GM19099 (cell line): Measurements from ENCODE around the gene SNCA.

Experiments
- POLR2A ChIP-seq: IDR thresholded peaks from 3 replicates; pipeline ENCODE4 v1.6.1; 2011; ENCODE audit warnings: low read depth; ENCODE audit not compliant: insufficient read length; ENCODE audit errors: extremely low read depth

The SNCA gene

DNA sequence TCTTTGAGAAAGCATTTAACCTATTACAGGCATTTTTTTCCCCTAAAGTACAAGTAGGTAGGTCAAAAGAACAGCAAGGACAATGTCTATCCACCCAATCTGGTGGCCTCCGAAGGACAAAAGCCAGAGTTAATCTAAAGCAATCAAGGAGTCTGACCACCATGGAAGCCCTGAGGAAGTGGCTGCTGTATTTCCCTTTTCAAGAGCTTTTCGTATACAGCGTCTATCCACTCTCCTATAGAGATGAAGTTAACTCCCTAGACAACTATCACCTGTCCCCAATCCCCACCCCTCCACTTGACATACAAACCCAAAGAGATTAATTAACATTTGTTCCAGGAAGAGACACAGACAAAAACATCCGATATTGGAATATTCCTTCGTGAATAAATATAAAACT is 85.5 kb downstream of the SNCA start:
- TF ChIP-seq POLR2A, result no peak

DNA sequence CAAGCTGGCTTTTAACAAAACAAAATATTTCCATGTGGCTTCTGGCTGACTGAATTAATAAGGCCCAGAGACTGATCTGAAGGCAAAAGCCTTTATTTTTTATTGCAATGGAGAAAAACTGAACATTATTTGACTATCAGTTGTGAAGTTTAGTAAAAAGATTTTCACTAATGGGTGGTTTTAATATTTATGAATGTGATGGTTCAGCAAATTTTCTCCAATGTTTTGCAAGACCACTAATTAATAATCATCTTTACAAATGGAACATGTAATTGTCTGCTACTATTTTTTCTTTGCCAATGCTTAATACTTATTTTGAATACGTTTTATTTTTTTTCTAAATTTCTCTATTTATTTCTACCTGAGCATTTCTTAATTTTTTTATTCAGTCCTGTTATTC is 90.6 kb downstream of the SNCA start:
- TF ChIP-seq POLR2A, result no peak

DNA sequence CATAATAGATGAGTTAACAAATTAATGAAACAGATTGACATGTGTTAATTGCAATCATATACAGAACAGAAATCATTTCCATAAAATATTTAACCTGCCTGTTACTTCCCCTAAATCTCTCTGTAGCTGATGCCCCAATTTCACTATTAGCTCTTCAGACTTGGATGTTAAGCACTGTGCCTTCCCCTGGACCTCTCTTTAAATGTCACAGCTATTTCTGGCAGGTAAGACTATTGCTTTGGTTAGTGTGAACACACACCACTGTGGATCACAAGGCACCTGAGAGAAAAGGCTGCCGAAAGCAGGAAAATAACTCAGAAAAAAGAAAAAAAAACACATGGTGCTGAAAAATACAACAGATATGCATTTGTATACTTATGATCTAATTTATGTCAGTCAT is 91.3 kb downstream of the SNCA start:
- no peak for TF ChIP-seq POLR2A

DNA sequence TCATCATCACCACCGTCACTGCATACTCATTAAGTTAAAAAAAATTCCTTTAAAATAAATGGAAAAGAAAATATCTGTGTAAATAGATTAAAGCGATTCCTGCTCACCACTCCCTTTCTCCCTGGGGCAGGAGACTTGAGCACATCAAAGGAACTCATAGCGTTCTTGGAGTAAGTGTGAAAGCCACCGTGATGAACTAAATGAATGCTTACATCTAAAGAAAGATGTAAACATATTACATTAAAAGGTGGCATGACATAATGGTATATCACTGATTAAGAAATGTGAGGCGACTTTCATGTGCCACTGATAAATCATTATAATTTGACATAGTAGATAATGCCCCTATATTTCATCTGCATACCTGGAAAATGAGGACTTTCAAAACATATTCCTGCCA is 92.0 kb downstream of the SNCA start:
- no peak for TF ChIP-seq POLR2A

DNA sequence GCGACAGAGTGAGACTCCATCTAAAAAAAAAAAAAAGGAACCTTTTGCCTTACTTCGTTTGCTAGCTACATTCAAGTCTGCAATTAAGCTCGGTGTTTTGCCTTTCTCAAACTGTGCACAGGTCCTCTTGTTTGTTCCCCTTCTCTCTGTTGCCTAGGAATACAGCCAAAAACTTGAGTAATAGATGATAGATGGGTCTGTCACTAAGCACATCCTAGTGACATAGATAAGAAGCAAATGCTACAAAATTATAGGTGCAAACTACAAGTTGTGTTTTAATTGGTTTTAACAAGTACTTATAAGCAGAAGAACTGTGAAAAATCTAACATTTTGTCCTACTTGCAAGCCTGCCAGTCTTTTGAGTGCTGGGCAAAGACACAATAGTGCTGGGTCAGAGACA is 95.2 kb downstream of the SNCA start:
- TF ChIP-seq POLR2A, result no peak

DNA sequence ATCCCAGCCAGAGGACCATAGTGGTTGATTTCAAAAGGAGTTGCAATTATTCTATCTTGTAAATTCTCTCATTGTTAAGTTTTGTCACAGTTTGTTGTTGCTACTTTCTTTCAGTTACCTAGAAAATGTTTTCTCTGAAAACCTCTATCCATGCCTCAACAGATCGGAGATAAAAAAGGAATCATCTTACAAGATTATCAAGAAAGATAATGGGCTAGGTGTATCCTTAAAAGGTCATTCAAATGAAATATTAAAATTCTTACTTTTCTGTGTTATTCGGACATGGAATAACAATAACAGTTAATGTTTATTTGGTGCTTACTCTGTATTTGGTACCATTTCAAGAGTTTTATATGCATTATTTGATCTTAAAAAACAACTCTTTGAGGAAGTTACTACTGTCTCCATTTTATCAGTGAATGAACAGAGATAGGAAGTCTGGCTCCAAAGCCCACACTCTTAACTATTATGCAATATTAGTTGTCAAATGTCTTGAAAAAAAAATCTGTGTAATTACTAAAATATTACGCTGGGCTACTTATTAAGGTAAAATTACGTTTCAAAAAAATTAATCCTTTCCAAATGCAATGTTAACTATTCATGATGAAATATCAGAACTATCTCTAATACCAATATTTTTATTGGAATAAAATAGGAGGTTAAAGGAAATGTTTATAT is 97.5 kb downstream of the SNCA start:
- TF ChIP-seq POLR2A, result no peak

DNA sequence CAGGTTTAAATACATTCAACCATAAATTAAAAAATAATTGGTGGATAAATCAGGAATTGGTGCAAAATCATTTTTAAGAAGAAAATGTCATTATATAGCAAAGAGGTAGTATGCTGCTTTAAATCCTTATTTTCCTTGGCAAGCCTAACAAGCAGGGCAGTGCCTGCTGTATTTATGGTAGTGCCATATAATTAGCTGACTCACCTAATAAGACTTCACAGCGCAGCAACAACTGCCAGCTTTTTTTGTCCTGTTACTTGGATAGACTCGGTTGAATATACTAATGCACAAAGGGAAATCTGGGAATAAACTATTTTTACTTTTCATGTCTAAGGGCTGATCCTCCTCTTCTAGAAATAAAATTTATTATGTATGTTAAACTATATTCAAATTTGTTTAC is 99.1 kb downstream of the SNCA start:
- TF ChIP-seq POLR2A, result no peak

DNA sequence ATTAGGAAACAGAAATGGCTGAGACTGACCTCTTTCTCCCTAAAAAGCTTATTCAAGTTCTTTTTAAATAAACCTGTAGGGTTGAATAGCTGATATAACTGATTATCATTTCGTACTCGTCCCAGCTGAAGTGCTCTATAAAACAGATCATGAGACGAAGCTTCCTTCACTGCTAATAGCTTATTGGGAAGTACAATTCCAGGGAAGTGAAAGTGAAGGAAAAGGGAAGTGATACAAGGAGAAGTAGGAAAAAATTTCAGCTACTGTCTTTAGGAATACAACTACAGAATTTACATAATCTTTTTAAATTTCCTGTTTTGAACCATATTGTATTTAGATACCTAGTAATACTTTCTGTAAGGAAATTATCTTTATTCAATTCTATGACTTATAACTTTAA is 103.0 kb downstream of the SNCA start:
- no peak for TF ChIP-seq POLR2A

DNA sequence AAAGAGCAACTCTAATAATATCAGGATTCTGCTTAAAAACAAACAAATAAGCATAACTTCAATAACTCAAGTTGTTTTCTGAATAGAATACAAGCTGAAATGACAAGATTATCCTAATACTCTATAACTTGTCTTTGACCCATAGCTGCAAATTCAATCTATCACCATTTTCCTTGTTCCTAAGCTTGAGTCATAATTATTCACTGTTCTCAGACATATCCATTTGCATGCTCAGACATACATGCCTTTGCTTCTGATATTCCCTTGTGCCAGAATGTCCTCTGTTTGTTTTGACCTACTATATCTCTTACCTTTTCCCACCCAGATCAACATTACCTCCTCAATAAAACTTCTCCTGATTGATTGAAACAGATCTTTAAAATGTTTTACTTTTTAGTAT is 109.7 kb downstream of the SNCA start:
- TF ChIP-seq POLR2A, result no peak

DNA sequence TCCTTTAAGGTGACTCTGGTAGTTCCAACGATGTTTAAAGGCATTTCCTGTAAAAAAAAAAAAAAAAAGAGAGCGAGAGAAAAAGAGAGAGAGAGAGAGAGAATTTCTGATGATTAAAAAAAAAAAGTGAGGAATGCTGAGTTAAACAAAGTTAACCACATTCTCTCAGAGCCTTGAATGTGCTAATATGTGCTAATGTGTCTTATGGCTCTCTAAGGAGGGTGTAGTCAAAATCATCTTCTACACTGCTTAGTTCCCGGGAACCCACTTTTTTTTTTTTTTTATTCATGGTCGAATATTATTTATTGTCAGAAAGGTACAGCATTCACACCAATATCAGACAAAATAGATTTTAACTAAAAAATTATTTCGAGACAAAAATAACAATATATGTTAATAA is 111.7 kb downstream of the SNCA start:
- no peak for TF ChIP-seq POLR2A

DNA sequence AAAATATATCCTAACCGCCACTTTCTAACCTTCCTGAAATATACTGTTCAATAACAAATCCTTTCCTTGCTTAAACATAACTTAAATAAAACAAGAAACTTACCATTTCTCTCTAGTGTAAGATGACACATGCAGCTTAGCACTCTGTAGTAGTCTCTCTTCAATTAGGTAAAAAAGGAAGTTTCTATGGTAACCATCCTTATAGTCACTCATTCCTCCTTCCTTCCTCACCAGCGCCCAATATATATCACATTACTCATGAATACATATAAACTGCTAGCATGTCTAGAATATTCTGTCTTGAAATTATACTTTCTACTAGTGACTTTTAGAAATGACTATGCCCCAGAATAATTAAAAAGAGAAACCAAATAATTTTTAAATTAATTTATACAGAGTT is 112.2 kb downstream of the SNCA start:
- TF ChIP-seq POLR2A, result no peak

DNA sequence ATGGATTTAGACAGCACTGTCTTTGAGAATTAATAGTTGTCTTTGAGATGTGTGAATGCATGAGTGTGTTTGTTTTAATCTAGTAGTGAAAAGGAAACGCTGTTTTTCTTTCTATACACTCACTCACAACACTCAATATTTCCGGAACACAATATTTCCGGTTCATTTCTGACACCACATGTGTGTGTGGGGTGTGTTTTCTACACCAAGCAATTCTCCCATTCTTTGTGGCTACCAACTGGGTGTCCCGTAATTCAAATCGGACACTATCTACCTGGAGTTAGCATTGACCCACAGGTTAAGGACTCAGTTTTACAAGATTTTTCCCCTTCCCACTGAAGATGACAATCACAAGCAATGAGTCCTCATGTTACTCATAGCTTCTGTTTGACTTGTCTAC is 113.9 kb downstream of the SNCA start:
- no peak for TF ChIP-seq POLR2A

DNA sequence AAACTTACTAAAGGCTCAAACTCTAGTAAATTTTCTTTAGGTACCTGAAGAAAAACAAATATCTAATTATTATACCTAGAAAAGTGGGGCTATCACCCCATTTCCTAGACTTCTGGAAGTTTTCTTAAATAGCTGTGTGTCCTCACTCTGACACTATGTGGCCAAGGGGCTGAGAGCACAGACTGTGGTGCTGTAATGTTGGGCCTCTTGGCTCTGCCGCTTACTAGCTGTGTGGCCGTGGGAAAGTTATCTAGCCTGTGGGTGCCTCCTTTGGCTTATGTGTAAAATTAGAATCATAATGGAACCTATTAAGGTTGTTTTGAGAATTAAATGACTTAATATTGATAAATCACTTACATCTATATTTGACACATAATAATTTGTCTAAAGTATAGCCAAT is 114.4 kb downstream of the SNCA start:
- TF ChIP-seq POLR2A, result no peak

DNA sequence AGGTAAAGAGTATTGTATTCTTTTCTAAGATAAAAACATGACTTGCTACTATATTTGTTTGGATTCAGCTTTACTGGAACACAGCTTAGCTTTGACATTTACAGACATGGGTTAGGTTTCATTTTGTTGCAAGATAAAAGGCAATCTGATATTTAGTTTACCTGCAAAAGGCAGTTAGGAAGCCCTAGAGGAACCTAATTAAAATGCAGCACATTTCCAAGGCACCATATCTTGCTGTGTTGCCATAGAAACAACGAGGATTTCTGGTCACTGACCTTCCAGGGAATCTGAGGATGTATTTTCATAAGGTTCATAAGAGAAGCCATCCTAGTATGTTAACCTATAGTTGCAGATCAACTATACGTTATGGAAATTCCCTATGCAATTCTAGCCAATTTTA is 116.0 kb downstream of the SNCA start:
- no peak for TF ChIP-seq POLR2A

DNA sequence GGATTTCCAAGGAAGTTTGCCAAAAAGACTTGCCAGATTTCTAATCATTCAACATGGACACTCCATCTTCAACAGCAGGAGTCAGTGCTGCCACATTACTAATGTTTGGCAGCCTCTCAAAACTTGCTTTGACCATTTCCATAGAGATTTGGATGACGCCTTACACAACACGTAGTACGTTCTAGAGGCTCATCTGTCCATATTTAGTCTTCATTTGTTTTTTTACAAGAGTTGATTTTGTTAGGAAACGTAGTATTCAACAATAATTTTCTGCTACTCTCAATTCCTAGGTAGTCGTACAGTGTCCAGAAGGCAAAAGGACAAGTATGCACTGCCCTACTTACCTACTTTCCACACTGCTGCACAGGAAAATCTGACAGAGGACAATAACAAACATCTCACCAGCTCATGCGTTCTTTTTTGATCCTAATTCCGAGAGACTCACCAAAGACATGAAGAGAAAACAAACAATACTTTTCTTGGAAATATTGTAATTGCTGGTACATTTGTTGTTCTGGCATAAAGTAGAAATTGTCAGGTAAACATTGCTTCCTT is 117.3 kb downstream of the SNCA start:
- no peak for TF ChIP-seq POLR2A

DNA sequence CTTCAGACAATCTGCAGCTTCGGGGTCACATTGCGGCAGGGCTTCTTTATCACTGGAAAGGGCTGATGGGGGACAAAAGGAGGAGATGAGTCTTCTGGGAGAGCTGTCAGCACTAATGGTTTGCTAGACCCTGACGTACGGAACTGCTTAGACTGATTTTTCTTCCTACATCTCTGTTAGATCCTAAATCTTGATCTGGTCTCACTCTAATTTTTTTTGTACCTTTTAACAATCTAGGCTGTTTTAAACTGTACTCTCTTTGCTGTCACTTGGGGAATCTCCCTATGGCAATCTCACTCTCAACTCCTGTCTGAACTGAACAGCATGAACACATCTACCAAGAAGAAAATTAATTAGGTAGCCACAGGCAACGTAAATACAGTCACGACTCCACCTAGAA is 120.1 kb downstream of the SNCA start:
- TF ChIP-seq POLR2A, result no peak

DNA sequence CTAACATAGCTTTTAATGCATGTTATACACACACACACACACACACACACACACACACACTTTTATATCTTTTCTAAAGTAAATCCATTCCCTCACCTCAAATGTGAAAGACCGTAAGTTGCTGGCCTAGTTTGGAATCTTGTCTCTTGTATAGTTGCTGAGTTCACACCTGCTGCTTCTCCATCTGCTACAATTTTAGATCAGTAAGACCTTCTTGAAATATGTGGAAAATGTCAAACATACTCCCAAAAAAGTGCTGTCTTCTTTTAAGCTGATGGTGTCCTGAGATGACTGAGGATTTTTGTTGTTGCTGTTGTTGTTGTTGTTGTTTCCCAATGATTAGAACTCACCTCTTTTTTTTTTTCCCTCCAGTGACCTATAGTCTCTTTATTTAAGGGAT is 121.3 kb downstream of the SNCA start:
- no peak for TF ChIP-seq POLR2A
